Measurements from ENCODE around the gene KIN.

The KIN gene

GRCh38 chr10:7705341-7705740, 82.5 kb downstream of the KIN start:
- H3K9me3 ChIP-seq (ENCODE audit: insufficient read depth, low read length), result no peaks in the 10 kb centered on the region
- no peaks in the 10 kb centered on the region for H3K4me1 ChIP-seq (ENCODE audit: low read length)
- TF ChIP-seq CTCF (IDR thresholded peaks at IDR 0.05; ENCODE audit: low read depth, low read length) (no peak), EZH2phosphoT487 (IDR thresholded peaks at IDR 0.05; ENCODE audit: low read depth) (no peak)
- no peak overlapping the region for H3K27ac ChIP-seq (ENCODE audit: low read length)
- H3K4me2 ChIP-seq (ENCODE audit: low read length), result no peak overlapping the region
- H3K9ac ChIP-seq (ENCODE audit: low read length), result no peak overlapping the region
- no peaks in the 10 kb centered on the region for H3K79me2 ChIP-seq (ENCODE audit: low read length)
- H3K4me3 ChIP-seq (ENCODE audit: low read length), result no peak overlapping the region
- peaks cover 31% of the 10 kb centered on the region for H3K27me3 ChIP-seq (ENCODE audit: low read depth, low read length)
- no peaks in the 10 kb centered on the region for H4K20me1 ChIP-seq (ENCODE audit: insufficient read depth, low read length)
- H2AFZ ChIP-seq (ENCODE audit: low read depth, low read length), result no peak overlapping the region
- H3K36me3 ChIP-seq (replicated peaks; ENCODE audit: low read depth, low read length), result no peaks in the 10 kb centered on the region

- H3K27me3 ChIP-seq (ENCODE audit: low read depth, low read length), result peaks cover 31% of the 10 kb centered on the region
- no peaks in the 10 kb centered on the region for H3K4me1 ChIP-seq (ENCODE audit: low read length)
- H3K4me2 ChIP-seq (ENCODE audit: low read length), result no peak overlapping the region
- no peaks in the 10 kb centered on the region for H3K79me2 ChIP-seq (ENCODE audit: low read length)
- no peak for TF ChIP-seq CTCF (IDR thresholded peaks at IDR 0.05; ENCODE audit: low read depth, low read length)
- TF ChIP-seq EZH2phosphoT487 (IDR thresholded peaks at IDR 0.05; ENCODE audit: low read depth), result no peak
- H3K9me3 ChIP-seq (ENCODE audit: insufficient read depth, low read length), result no peaks in the 10 kb centered on the region
- no peak overlapping the region for H2AFZ ChIP-seq (ENCODE audit: low read depth, low read length)
- no peak overlapping the region for H3K4me3 ChIP-seq (ENCODE audit: low read length)
- no peaks in the 10 kb centered on the region for H4K20me1 ChIP-seq (ENCODE audit: insufficient read depth, low read length)
- H3K36me3 ChIP-seq (replicated peaks; ENCODE audit: low read depth, low read length), result no peaks in the 10 kb centered on the region
- no peak overlapping the region for H3K27ac ChIP-seq (ENCODE audit: low read length)
- no peak overlapping the region for H3K9ac ChIP-seq (ENCODE audit: low read length)
These were observed 83.4 kb downstream of the KIN start for GRCh38 chr10:7704071-7705016.

GRCh38 chr10:7703140-7703539, 84.7 kb downstream of the KIN start, which contains the start of gene ITIH2:
ITIH2 (plus strand) TSS chr10:7703316; CDS start chr10:7703435, 119 bp downstream.
- no peaks in the 10 kb centered on the region for H4K20me1 ChIP-seq (ENCODE audit: insufficient read depth, low read length)
- H3K9ac ChIP-seq (ENCODE audit: low read length), result no peak within 1 kb of the TSS
- no peaks in the 10 kb centered on the region for H3K9me3 ChIP-seq (ENCODE audit: insufficient read depth, low read length)
- no peak within 1 kb of the TSS for H2AFZ ChIP-seq (ENCODE audit: low read depth, low read length)
- no peak within 1 kb of the TSS for H3K27ac ChIP-seq (ENCODE audit: low read length)
- no peak within 1 kb of the TSS for H3K4me3 ChIP-seq (ENCODE audit: low read length)
- no peaks in the 10 kb centered on the region for H3K79me2 ChIP-seq (ENCODE audit: low read length)
- no peak for TF ChIP-seq CTCF (IDR thresholded peaks at IDR 0.05; ENCODE audit: low read depth, low read length)
- TF ChIP-seq EZH2phosphoT487 (IDR thresholded peaks at IDR 0.05; ENCODE audit: low read depth), result no peak
- H3K36me3 ChIP-seq (replicated peaks; ENCODE audit: low read depth, low read length), result no peaks in the 10 kb centered on the region
- peaks cover 31% of the 10 kb centered on the region for H3K27me3 ChIP-seq (ENCODE audit: low read depth, low read length)
- no peaks in the 10 kb centered on the region for H3K4me1 ChIP-seq (ENCODE audit: low read length)
- no peak within 1 kb of the TSS for H3K4me2 ChIP-seq (ENCODE audit: low read length)

GRCh38 chr10:7702288-7702812, 85.4 kb downstream of the KIN start:
- no peaks in the 10 kb centered on the region for H4K20me1 ChIP-seq (ENCODE audit: insufficient read depth, low read length)

More at GRCh38 chr10:7702288-7702812, 85.4 kb downstream of the KIN start:
- no peak for TF ChIP-seq CTCF (IDR thresholded peaks at IDR 0.05; ENCODE audit: low read depth, low read length)
- no peak for TF ChIP-seq EZH2phosphoT487 (IDR thresholded peaks at IDR 0.05; ENCODE audit: low read depth)
- no peak overlapping the region for H3K4me2 ChIP-seq (ENCODE audit: low read length)
- no peaks in the 10 kb centered on the region for H3K9me3 ChIP-seq (ENCODE audit: insufficient read depth, low read length)
- H3K79me2 ChIP-seq (ENCODE audit: low read length), result no peaks in the 10 kb centered on the region
- H3K4me3 ChIP-seq (ENCODE audit: low read length), result no peak overlapping the region
- no peak overlapping the region for H3K9ac ChIP-seq (ENCODE audit: low read length)
- H2AFZ ChIP-seq (ENCODE audit: low read depth, low read length), result no peak overlapping the region
- H3K36me3 ChIP-seq (replicated peaks; ENCODE audit: low read depth, low read length), result no peaks in the 10 kb centered on the region
- H3K27ac ChIP-seq (ENCODE audit: low read length), result no peak overlapping the region
- H3K27me3 ChIP-seq (ENCODE audit: low read depth, low read length), result peaks cover 31% of the 10 kb centered on the region
- no peaks in the 10 kb centered on the region for H3K4me1 ChIP-seq (ENCODE audit: low read length)
